ENCODE measurements around the gene ANXA2R. TPM values are rescaled to one million over a fixed set of nuclear protein-coding genes. Genes with fewer than 3 reads are reported as not detected.

Gene ANXA2R
- polyA plus RNA-seq, 1 of the 3 experiments (the other 2 are of a cell fraction): 1.9 TPM

- Histone ChIP-seq H3K4me3 (ENCODE audit: low read depth in 2 of 2, low read length in 1 of 2) (peak overlapping the region; percentile 47 to 64), H4K20me1 (ENCODE audit: insufficient read depth) (no peaks in the 10 kb centered on the region), H3K27me3 (ENCODE audit: insufficient read depth) (peaks cover 34% of the 10 kb centered on the region; the same call in 1 of the 2 replicates), H3K79me2 (ENCODE audit: insufficient read depth) (no peaks in the 10 kb centered on the region), H3K9ac (peak overlapping the region; percentile 64), H3F3A (replicated peaks; ENCODE audit: insufficient read depth) (peaks cover 19% of the 10 kb centered on the region), H3K27ac (ENCODE audit: low read depth in 2 of 2, low read length in 1 of 2) (peak overlapping the region in 1 of 2 experiments; percentile 85; a peak in 2 of 4 replicates), H3K36me3 (replicated peaks in 1 of 2; ENCODE audit: control insufficient read depth in 1 of 2, insufficient read depth in 2 of 2, low read length in 1 of 2) (no peaks in the 10 kb centered on the region), H3K9me3 (no peaks in the 10 kb centered on the region), H3K4me2 (peak overlapping the region; percentile 80), H3K4me1 (ENCODE audit: control insufficient read depth in 1 of 2, insufficient read depth in 2 of 2, low read depth in 1 of 2, low read length in 1 of 2) (peaks cover 0 to 3% of the 10 kb centered on the region in 2 experiments; a peak in 1 of 4 replicates), H2AFZ (ENCODE audit: low read depth) (peak overlapping the region; percentile 84), H3K9me2 (no peaks in the 10 kb centered on the region)
- TF ChIP-seq FOXM1 (IDR thresholded peaks at IDR 0.05; ENCODE audit: low read depth) (no peak), EZH2phosphoT487 (IDR thresholded peaks at IDR 0.05; ENCODE audit: borderline replicate concordance, low read depth) (0 out of 2 replicates have a peak, but pooled peaks have one; percentile 66), NFIC (IDR thresholded peaks at IDR 0.05; ENCODE audit: borderline replicate concordance) (no peak), YY1 (IDR thresholded peaks at IDR 0.05; ENCODE audit: low read depth) (0 out of 2 replicates have a peak, but pooled peaks have one; percentile 6)
- peak; percentile 42 for DNase-seq
- ChIA-PET CTCF (interaction anchor here (1.6 to 5.1 kb wide), 3 partner anchors 28 to 48 kb away, joined by 4 to 41 read pairs (median 14); partner anchors contain the start of gene ANXA2R), POLR2A (no interaction called here)
- 2% methylated on average over 41 of the region's 71 CpGs for WGBS (ENCODE audit: low lambda C conversion rate)
Observed at GRCh38 chr5:42992088-42992879, 47.8 kb downstream of the ANXA2R start.

GRCh38 chr5:42991404-42992087, 48.6 kb downstream of the ANXA2R start:
- H3K79me2 ChIP-seq (ENCODE audit: insufficient read depth): no peaks in the 10 kb centered on the region
- H3K36me3 ChIP-seq (replicated peaks in 1 of 2; ENCODE audit: control insufficient read depth in 1 of 2, insufficient read depth in 2 of 2, low read length in 1 of 2): no peaks in the 10 kb centered on the region
- H4K20me1 ChIP-seq (ENCODE audit: insufficient read depth): no peaks in the 10 kb centered on the region
- H3K4me3 ChIP-seq (ENCODE audit: low read depth in 2 of 2, low read length in 1 of 2): peak overlapping the region; percentile 47 to 64; a peak in 3 of 4 replicates
- no peaks in the 10 kb centered on the region for H3K9me2 ChIP-seq
- peaks cover 0 to 3% of the 10 kb centered on the region in 2 experiments; a peak in 1 of 4 replicates for H3K4me1 ChIP-seq (ENCODE audit: control insufficient read depth in 1 of 2, insufficient read depth in 2 of 2, low read depth in 1 of 2, low read length in 1 of 2)
- peaks cover 19% of the 10 kb centered on the region for H3F3A ChIP-seq (replicated peaks; ENCODE audit: insufficient read depth)
- peak overlapping the region; percentile 84; the same call in 1 of the 2 replicates for H2AFZ ChIP-seq (ENCODE audit: low read depth)
- WGBS (ENCODE audit: low lambda C conversion rate): 69% methylated on average over 36 of the region's 36 CpGs
- no peaks in the 10 kb centered on the region for H3K9me3 ChIP-seq
- ChIA-PET CTCF (interaction anchor here (3.1 to 5.1 kb wide), 2 partner anchors 29 to 49 kb away, joined by 14 to 41 read pairs; partner anchors contain the start of gene ANXA2R), POLR2A (no interaction called here)
- no peak for TF ChIP-seq RCOR1 (IDR thresholded peaks at IDR 0.05; ENCODE audit: low read length)
- no peak for TF ChIP-seq TEAD4 (IDR thresholded peaks at IDR 0.05; ENCODE audit: borderline replicate concordance, insufficient read depth)
- TF ChIP-seq NFIC (IDR thresholded peaks at IDR 0.05; ENCODE audit: borderline replicate concordance): no peak
- TF ChIP-seq TCF12 (IDR thresholded peaks at IDR 0.05): no peak
- no peak for TF ChIP-seq RXRA (IDR thresholded peaks at IDR 0.05; ENCODE audit: borderline replicate concordance, low read depth)
- no peak for TF ChIP-seq GABPA (IDR thresholded peaks at IDR 0.05; ENCODE audit: low read depth)
- no peak for TF ChIP-seq MEF2A (IDR thresholded peaks at IDR 0.05; ENCODE audit: borderline replicate concordance, low read depth)
- TF ChIP-seq CHD2 (IDR thresholded peaks at IDR 0.05; ENCODE audit: low read length, partially characterized antibody): no peak
- no peak for TF ChIP-seq RAD21 (IDR thresholded peaks at IDR 0.05; ENCODE audit: low read length)
- no peak for TF ChIP-seq FOSL2 (IDR thresholded peaks at IDR 0.05; ENCODE audit: borderline replicate concordance, low read depth)
- no peak for TF ChIP-seq MAX (IDR thresholded peaks at IDR 0.05; ENCODE audit: low read depth)
- TF ChIP-seq USF1 (IDR thresholded peaks at IDR 0.05; ENCODE audit: borderline replicate concordance, low read depth): no peak
- no peak for TF ChIP-seq TAF1 (IDR thresholded peaks at IDR 0.05; ENCODE audit: borderline replicate concordance, low read depth, low read length)
- no peak for TF ChIP-seq POLR2AphosphoS5 (IDR thresholded peaks at IDR 0.05; ENCODE audit: low read depth, low read length)
- TF ChIP-seq EZH2phosphoT487 (IDR thresholded peaks at IDR 0.05; ENCODE audit: borderline replicate concordance, low read depth): no peak
- no peak for DNase-seq
- H3K27ac ChIP-seq (ENCODE audit: low read depth in 2 of 2, low read length in 1 of 2): peak overlapping the region in 1 of 2 experiments; percentile 85; a peak in 2 of 4 replicates
- H3K9ac ChIP-seq: peak overlapping the region; percentile 64; the same call in 1 of the 2 replicates
- peak overlapping the region; percentile 80 for H3K4me2 ChIP-seq
- peaks cover 34% of the 10 kb centered on the region; the same call in 1 of the 2 replicates for H3K27me3 ChIP-seq (ENCODE audit: insufficient read depth)
